ENCODE results near the gene FGF12.
A peak's percentile ranks its signal among the peaks of the same experiment; 100 is the strongest.

FGF12 gene

DNA sequence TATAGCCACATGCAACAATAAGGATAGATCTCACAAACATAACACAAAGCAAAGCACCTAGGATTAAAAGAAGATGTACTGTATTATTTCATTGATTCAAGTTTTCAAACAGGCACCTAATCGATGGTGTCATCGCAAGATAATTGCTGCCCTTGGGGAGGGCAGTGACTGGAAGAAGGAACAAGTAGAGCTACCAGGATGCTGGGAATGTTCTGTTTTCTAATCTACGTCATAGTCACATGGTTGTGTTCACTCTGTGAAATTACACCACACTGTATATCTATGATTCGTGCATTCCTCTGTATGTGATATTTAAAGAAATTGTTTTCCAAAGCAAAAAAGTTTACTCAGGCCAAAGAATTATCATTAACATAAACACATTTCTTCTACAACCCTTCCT is 236.6 kb downstream of the FGF12 start:
- no peak for DNase-seq

DNA sequence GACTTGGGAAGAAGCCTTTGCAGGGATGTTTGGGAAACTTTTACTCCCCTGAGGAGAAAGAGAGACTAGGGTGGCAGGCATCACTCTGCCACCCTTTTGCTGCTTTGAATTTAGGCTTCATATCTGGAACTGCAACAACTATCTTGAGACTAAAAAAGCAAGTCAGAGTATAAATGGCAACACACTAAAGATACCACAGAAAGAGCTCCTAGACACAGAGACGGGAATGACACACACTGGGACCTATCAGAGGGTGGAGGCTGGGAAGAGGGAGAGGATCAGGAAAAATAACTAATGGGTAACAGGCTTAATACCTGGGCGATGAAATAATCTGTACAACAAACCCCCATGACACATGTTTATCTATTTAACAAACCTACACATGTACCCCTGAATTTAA is 237.8 kb downstream of the FGF12 start:
- no peak for DNase-seq

DNA sequence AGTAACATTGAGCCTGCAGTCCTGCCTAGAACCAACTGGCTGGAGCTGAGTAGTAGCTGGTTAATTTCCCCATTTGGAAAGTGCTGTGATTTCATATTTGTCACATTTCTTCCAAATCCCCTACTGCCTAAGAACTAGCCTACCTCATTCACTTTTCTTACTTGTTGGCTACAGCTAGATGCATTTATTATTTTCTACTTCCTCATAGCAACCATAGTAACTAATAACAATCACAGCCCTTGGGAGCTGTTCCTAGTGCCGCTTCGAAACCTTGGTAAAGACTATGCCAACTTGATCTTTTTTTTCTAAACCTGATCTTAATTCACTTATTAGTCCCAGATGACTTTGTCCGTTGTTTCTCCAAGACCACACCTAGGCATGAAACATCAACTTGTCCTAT is 240.3 kb downstream of the FGF12 start:
- DNase-seq: no peak

DNA sequence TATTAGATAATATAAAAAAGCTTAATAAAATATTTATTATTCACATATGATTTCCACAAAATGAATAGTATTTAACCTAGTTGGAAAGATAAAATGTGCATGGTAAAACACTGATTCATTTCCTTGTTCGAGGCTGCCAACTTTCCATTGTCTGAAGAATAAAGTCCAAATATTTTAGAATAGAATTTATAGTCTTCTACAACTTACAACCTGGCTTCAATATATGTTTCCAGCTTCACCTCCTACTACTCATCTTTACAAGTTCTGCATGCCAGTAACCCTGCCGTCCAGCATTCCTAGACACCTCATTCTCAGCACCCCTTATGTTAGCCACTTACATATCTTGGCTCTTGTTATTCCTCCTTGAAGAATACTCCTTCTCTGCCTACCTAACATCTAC is 244.5 kb downstream of the FGF12 start:
- no peak for DNase-seq

DNA sequence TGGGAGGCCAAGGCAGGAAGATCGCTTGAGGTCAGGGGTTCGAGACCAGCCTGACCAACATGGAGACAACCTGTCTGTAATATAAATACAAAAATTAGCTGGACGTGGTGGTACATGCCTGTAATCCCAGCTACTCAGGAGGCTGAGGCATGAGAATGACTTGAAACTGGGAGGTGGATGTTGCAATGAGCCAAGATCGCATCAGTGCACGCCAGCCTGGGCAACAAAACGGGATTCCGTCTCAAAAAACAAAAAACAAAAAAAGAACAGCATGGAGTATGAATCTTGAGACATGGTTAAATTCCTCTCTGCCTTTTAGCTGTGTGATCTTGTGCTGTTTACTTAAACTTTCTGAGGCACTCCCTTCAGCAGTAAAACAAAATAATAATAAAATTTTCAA is 244.9 kb downstream of the FGF12 start:
- DNase-seq: no peak

- no peak for DNase-seq
These were observed 245.7 kb downstream of the FGF12 start for GRCh38 chr3:192481638-192482037.

- peak; percentile 53 for DNase-seq
These were observed 259.9 kb downstream of the FGF12 start for GRCh38 chr3:192467230-192468140.

DNA sequence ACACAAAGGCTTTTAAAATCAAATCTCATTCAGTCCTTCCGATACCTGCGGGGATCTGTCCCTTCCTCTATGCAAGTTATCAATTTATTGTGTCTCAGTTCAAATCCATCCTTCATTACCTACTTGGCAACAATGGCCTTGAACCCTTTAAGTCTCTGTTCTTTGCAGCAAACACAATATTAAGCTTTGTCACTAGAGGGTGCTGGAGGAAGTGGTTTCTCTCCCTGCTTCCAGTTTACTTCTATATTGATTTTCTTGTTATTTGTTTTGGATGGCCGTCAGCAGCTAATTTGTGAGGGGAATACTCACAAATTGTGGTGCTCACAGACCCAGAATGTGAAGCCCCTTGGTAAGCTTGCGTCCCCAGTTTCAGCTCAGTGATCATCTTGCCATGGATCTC is 278.3 kb downstream of the FGF12 start:
- DNase-seq: no peak

DNA sequence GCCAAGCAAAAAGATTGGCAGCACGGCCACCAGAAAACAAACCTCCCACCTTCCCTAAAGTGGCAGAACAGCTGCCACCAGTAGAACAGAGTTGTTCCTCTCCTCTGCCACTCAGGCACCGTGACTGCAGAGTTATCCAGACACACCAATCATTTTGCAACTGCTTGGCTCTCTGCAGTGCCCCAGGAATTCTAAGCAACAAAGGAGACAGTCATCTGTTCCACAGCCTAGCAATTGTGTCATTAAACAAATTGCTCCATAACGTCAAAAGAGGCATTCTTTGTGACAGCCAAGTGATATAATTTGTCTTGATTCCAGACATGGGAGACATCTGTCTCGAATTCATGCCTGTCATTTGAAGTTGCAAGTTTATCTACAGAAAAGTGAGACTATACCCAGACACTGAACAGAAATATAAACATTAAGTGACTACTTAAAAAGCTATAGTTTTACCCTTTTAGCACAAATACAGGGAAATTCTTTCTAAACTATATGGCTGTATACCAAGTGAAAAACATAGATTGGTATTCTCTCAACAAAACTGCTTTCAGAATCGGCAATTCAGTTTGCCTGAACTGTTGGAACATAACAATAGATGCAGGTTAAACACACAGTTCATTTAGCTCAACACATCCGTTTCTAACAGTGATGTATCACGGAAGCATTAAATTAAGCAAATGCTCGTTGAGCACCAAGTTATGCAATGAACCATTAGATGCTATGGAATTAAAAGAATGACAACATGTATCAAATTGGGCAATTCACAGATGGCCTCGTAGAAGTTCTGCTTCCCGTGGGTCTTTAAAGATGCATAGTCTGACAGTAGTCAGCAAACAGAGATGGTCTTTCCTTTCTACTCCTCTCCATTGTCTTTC is 281.3 kb downstream of the FGF12 start:
- no peak for DNase-seq

- DNase-seq: no peak
These were observed 282.6 kb downstream of the FGF12 start for GRCh38 chr3:192444791-192445106.

- peak; percentile 37 for DNase-seq
These were observed 283.1 kb downstream of the FGF12 start for GRCh38 chr3:192444096-192444790.

- DNase-seq: no peak
These were observed 292.1 kb downstream of the FGF12 start for GRCh38 chr3:192435241-192435640.

GRCh38 chr3:192434186-192434585 is 293.2 kb downstream of the FGF12 start:
- no peak for DNase-seq

DNA sequence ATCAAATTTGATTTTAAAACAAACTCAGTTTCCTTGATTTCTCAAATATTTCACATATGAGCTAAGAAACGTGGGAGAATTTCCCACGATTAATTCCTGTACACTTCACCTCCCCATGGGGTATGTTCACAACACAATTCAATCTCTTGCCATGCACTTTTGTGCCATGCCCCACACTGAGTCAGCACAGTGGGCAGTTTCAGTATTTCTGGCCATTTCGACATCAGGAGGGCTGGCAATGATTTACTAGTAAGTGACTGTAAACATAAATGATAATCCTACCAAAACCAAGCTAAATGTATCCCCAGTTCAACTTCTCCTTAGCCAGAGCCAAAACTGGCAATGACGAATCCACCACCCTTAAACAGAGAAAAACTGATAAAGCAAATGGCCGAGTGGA is 293.6 kb downstream of the FGF12 start:
- no peak for DNase-seq

- no peak for DNase-seq
These were observed 304.4 kb downstream of the FGF12 start for GRCh38 chr3:192422997-192423342.

DNA sequence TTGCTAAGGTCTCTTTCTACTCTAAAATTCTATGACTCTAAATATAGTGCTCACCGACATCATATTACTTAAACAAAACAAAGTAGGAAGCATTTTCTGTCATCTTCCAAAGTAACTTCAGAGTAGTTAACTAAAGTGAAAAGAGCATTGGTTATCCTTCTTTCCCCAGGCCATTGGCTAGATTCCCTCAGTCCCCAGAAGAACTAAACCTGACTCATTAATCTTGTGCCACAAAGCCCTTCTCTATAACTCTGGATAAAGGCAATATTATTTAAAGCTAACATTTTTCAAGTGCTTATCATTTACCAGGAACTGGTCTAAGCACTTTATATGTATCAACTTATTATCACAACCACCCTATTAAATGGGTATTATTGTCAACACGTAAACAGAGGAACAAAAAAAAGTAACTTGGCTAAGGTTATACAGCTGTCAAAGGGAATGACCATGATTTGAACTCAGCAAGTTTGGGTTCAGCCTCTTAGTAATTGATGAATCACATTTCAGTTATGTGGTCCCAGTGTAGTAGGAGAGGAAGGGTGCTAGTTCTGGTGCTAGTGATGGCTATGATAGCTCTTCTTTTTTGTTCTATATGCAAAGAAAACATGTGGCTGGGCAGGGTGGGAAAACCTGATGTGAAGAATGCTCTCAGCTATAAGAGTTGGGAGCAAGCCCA is 304.9 kb downstream of the FGF12 start:
- DNase-seq: no peak

GRCh38 chr3:192419312-192419711 is 308.0 kb downstream of the FGF12 start:
- DNase-seq: no peak

DNA sequence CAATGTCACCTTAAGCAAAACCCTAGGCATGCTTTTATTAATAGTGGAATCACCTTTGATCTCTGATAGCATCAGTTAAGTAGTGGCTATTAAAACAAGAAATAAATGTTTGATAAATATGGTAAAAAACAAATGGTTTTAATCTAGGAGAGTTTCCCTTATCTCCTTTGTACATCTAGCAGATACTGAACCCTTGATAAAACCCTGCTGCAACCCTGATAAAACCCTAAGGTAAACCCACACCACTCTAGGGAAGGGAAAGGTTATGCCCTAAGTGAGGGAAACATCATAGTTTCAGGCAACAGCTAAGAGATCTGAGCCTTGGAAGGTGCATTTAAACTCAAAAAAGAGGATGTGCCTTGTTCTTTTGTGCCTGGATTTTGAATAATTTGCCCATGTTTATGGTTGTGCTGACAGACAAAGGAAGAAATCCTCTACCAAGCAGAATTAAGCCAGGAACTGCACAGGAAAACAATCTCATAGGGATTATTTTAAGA is 309.7 kb downstream of the FGF12 start:
- no peak for DNase-seq

DNA sequence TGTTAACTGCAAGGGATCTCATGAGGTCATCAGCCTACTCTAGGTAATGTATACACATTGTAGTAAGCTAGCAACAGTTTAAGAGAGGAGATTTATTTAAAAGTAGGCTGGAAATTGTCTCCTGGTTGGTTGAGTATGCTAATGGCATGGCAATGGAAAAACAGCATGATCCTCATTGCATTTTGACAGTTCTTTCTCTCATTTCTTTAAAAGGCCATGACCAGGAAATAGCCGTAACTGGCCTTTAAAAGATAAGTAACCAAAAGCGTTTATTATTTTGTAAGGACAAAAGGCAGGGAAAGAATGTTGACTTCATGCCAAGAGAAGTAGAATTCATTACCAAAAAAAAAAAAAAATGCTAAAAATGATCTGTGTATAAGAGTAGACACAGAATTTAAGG is 310.3 kb downstream of the FGF12 start:
- no peak for DNase-seq

DNA sequence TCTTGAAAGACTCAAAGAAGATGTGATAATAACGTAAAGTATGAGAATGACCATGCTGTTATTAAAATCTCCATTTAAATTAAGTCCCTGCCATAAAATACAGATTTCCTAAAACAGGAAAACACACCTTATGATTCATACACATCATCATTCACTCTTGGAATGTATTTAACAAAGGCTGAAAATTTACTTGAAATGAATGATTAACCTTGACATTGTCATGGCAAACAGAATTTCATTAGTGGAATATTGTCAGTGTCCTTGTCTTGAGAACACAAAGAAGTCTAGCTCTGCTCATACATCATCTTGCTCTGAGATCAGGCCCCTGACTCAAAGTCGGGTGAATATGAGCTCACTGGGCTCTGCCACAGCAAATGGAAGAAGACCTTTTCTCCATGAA is 313.9 kb downstream of the FGF12 start:
- DNase-seq: no peak

DNA sequence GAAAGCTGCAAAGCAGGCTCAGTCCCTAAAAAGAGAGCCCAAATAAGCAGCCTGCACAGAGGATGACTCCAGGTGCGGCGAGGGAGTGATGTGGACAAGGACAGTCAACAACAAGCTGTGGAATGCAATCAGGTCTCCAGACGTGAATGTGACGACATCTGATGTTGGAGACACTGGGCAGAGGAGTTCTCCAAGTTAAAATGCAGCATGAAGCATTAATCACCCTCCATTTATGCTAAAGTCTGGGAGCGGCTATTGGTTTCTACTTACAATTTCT is 316.7 kb downstream of the FGF12 start:
- DNase-seq: no peak

DNA sequence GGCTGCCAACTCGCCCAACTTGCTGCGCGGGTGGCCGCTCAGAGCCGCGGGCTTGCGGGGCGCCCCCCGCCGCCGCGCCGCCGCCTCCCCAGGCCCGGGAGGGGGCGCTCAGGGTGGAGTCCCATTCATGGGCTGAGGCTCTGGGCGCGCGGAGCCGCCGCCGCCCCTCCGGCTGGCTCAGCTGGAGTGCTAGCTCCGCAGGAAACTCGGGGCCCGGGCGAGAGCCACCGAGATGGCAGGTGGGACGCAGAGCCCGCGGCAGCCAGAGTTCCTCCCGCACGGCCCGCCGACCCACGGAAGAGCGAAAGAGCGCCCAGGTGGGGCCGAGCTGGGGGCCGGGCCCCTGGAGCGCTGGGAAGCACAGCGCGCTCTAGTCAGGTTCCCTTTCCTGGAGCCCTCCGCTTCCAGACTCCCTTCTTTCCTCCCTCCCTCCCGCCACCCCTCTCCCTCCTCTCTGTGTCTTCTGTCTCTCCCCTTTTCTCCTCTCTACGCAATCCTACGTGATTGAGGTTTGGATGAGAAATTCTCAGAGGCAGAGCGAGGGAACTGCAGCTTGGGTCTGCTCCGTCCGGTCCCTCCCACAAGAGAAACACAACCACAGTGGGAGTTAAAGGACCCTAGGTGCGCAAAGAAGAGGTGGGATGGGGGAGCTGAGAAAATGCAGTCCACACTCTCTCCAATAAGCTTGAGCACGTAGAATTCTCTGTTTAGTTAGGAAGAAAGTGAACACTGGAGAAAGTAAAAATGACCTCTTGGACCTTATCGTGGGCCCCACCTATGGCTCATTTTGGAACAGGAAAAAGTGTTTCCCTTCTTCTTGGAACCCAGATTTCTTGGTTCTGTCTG is 317.3 kb downstream of the FGF12 start:
- no peak for DNase-seq

All from CD4-positive, alpha-beta T cell treated with Interleukin-17A for 1 hour (primary cell).